SK-N-SH (cell line): ENCODE results near the gene A2ML1. TPM values are rescaled to one million over a fixed set of nuclear protein-coding genes. Genes with fewer than 3 reads are reported as not detected.

Source experiments
- CTCF ChIA-PET: fragments of 300-600, 350-600 bp; formaldehyde crosslinking; extraction: SDS; loops from one replicate; lab custom pipeline; 2021; lab: Yijun Ruan, JAX
- POLR2A ChIA-PET: fragments of 350-600 bp; sonication (Branson Sonifier 250); formaldehyde crosslinking; extraction: SDS; loops from one replicate; lab custom pipeline; 2020; ENCODE audit warnings: antibody characterized with exemption, inconsistent platforms; lab: Yijun Ruan, JAX
- DNase-seq: peaks from one replicate; pipeline ENCODE4 v3.0.0; 2012
- H2AFZ ChIP-seq: fragments of 200-600 bp; sonication (generic); 2 replicates; pipeline ENCODE4 v1.8.1; 2016; ENCODE audit warnings: antibody characterized with exemption, mild to moderate bottlenecking, low read depth
- H3F3A ChIP-seq: fragments of 200-600 bp; sonication (generic); replicated peaks from 2 replicates; pipeline ENCODE3; 2016; ENCODE audit warnings: antibody characterized with exemption, mild to moderate bottlenecking; ENCODE audit not compliant: insufficient read depth
- H3K27ac ChIP-seq, 2 experiments: fragments of 200-500 bp in 1 of 2; fragments of 200-600 bp in 1 of 2; sonication (Bioruptor generic) in 1 of 2; sonication (generic), shearing (Covaris generic) in 1 of 2; 2 replicates each; pipeline versions ENCODE4 v1.5.1 to v1.6.1; 2014 to 2016; ENCODE audit warnings: low read depth in 2 of 2, inconsistent platforms in 1 of 2, low read length in 1 of 2, mild to moderate bottlenecking in 1 of 2, mixed read lengths in 1 of 2
- H3K27me3 ChIP-seq: fragments of 200-600 bp; sonication (generic), shearing (Covaris generic); 2 replicates; pipeline ENCODE4 v1.6.1; 2016; ENCODE audit warnings: mixed run types; ENCODE audit not compliant: insufficient read depth
- H3K36me3 ChIP-seq, 2 experiments: fragments of 200-500 bp in 1 of 2; fragments of 200-600 bp in 1 of 2; sonication (Bioruptor generic) in 1 of 2; sonication (generic) in 1 of 2; replicated peaks in 1 of 2; 2 replicates each; pipeline versions ENCODE3 to v1.5.1; 2014 to 2016; ENCODE audit warnings: low read length in 1 of 2, mild to moderate bottlenecking in 1 of 2; ENCODE audit not compliant: insufficient read depth in 2 of 2, control insufficient read depth in 1 of 2
- H3K4me1 ChIP-seq, 2 experiments: fragments of 200-500 bp in 1 of 2; fragments of 200-600 bp in 1 of 2; sonication (Bioruptor generic) in 1 of 2; sonication (generic), shearing (Covaris generic) in 1 of 2; 2 replicates each; pipeline versions ENCODE4 v1.5.1 to v1.6.1; 2014 to 2016; ENCODE audit warnings: low read depth in 1 of 2, low read length in 1 of 2, mixed run types in 1 of 2; ENCODE audit not compliant: insufficient read depth in 2 of 2, control insufficient read depth in 1 of 2
- H3K4me2 ChIP-seq: fragments of 200-600 bp; sonication (generic), shearing (Covaris generic); 2 replicates; pipeline ENCODE4 v1.6.1; 2017; ENCODE audit warnings: mixed run types
- H3K4me3 ChIP-seq, 2 experiments: fragments of 200-500 bp in 1 of 2; fragments of 200-600 bp in 1 of 2; sonication (Bioruptor generic) in 1 of 2; sonication (generic), shearing (Covaris generic) in 1 of 2; 2 replicates each; pipeline versions ENCODE4 v1.5.1 to v1.8.1; 2014 to 2016; ENCODE audit warnings: low read depth in 2 of 2, inconsistent platforms in 1 of 2, low read length in 1 of 2, mild to moderate bottlenecking in 1 of 2, mixed read lengths in 1 of 2, moderate library complexity in 1 of 2
- H3K79me2 ChIP-seq: fragments of 200-600 bp; sonication (generic); 2 replicates; pipeline ENCODE4 v1.8.1; 2017; ENCODE audit warnings: mild to moderate bottlenecking; ENCODE audit not compliant: insufficient read depth
- H3K9ac ChIP-seq: fragments of 200-600 bp; sonication (generic); 2 replicates; pipeline ENCODE4 v1.6.1; 2017; ENCODE audit warnings: mixed run types
- H3K9me2 ChIP-seq: fragments of 200-600 bp; sonication (generic); 2 replicates; pipeline ENCODE4 v1.6.1; 2017; ENCODE audit warnings: mixed run types
- H3K9me3 ChIP-seq: fragments of 200-600 bp; sonication (generic); 2 replicates; pipeline ENCODE4 v1.6.1; 2017; ENCODE audit warnings: mixed run types, mild to moderate bottlenecking, moderate library complexity
- H4K20me1 ChIP-seq: fragments of 200-600 bp; sonication (generic); 2 replicates; pipeline ENCODE4 v1.6.1; 2017; ENCODE audit warnings: mild to moderate bottlenecking, mixed run types; ENCODE audit not compliant: insufficient read depth
- CHD2 ChIP-seq: fragments of 150-350 bp; IDR thresholded peaks from 2 replicates; pipeline ENCODE4 v1.6.1; 2018; ENCODE audit warnings: low read length; ENCODE audit not compliant: partially characterized antibody
- CTCF ChIP-seq: fragments of 200-600 bp; sonication (generic); IDR thresholded peaks from 2 replicates; pipeline ENCODE4 v1.6.1; 2017; ENCODE audit warnings: antibody characterized with exemption, mild to moderate bottlenecking, moderate library complexity
- EZH2phosphoT487 ChIP-seq: fragments of 200-600 bp; sonication (generic); IDR thresholded peaks from 2 replicates; pipeline ENCODE4 v1.6.1; 2017; ENCODE audit warnings: low read depth, mixed run types, mild to moderate bottlenecking, antibody characterized with exemption, moderate library complexity, borderline replicate concordance
- FOSL2 ChIP-seq: IDR thresholded peaks from 2 replicates; pipeline ENCODE4 v1.4.0; 2012; ENCODE audit warnings: low read depth, mild to moderate bottlenecking, moderate library complexity, borderline replicate concordance
- FOXJ3 ChIP-seq: sonication (generic); formaldehyde crosslinking; IDR thresholded peaks from 2 replicates; pipeline ENCODE4 v1.5.1; 2020; ENCODE audit warnings: mild to moderate bottlenecking, missing genetic modification reagents
- GABPA ChIP-seq: IDR thresholded peaks from 2 replicates; pipeline ENCODE4 v1.4.0; 2012; ENCODE audit warnings: low read depth, mild to moderate bottlenecking
- GATA2 ChIP-seq: sonication (generic); formaldehyde crosslinking; IDR thresholded peaks from 2 replicates; pipeline ENCODE4 v1.5.0; 2020; ENCODE audit warnings: mild to moderate bottlenecking, missing genetic modification reagents
- MXI1 ChIP-seq: IDR thresholded peaks from 2 replicates; pipeline ENCODE4 v1.6.1; 2012; ENCODE audit warnings: mild to moderate bottlenecking, low read depth, low read length, improper control_type of control experiment
- NFIC ChIP-seq: IDR thresholded peaks from 2 replicates; pipeline ENCODE4 v1.4.0; 2012; ENCODE audit warnings: borderline replicate concordance
- NRF1 ChIP-seq: IDR thresholded peaks from 2 replicates; pipeline ENCODE4 v1.6.1; 2012; ENCODE audit warnings: low read depth, mild to moderate bottlenecking, low read length
- POLR2AphosphoS5 ChIP-seq: IDR thresholded peaks from 2 replicates; pipeline ENCODE4 v1.6.1; 2012; ENCODE audit warnings: low read depth, low read length
- RCOR1 ChIP-seq: fragments of 150-350 bp; IDR thresholded peaks from 2 replicates; pipeline ENCODE4 v1.6.1; 2017; ENCODE audit warnings: antibody characterized with exemption, low read length
- REST ChIP-seq: IDR thresholded peaks from 2 replicates; pipeline ENCODE4 v1.6.1; 2012; ENCODE audit warnings: mild to moderate bottlenecking, low read depth, low read length, moderate library complexity
- RFX5 ChIP-seq: IDR thresholded peaks from 2 replicates; pipeline ENCODE4 v1.6.1; 2012; ENCODE audit warnings: mild to moderate bottlenecking, improper control_type of control experiment, low read length
- SIN3A ChIP-seq: IDR thresholded peaks from 2 replicates; pipeline ENCODE4 v1.6.1; 2012; ENCODE audit warnings: low read depth, mild to moderate bottlenecking, low read length, moderate library complexity, borderline replicate concordance
- TAF1 ChIP-seq: IDR thresholded peaks from 2 replicates; pipeline ENCODE4 v1.6.1; 2012; ENCODE audit warnings: low read depth, mild to moderate bottlenecking, low read length, moderate library complexity, borderline replicate concordance
- USF1 ChIP-seq: IDR thresholded peaks from 2 replicates; pipeline ENCODE4 v1.4.0; 2012; ENCODE audit warnings: low read depth, borderline replicate concordance
- YY1 ChIP-seq: IDR thresholded peaks from 2 replicates; pipeline ENCODE4 v1.4.0; 2012; ENCODE audit warnings: low read depth, mild to moderate bottlenecking
- WGBS: methylation state at CpG from one replicate; pipeline ENCODE4 v1.1.6; 2017; ENCODE audit warnings: low lambda C conversion rate; 5-methylcytosine and 5-hydroxymethylcytosine counted together
- polyA plus RNA-seq, 3 experiments: library from polyadenylated mRNA; depleted of rRNA; stranded (reverse); fragments of >200 nt; gene quantifications; 2 replicates each; pipeline ENCODE4 v1.2.3, GENCODE V29; 2012
- TF ChIP-seq, protein P1 (sequence below): IDR thresholded peaks from 2 replicates; pipeline ENCODE4; 2012

The A2ML1 gene
- polyA plus RNA-seq, 1 of the 3 experiments (the other 2 are of a cell fraction), result not detected

DNA sequence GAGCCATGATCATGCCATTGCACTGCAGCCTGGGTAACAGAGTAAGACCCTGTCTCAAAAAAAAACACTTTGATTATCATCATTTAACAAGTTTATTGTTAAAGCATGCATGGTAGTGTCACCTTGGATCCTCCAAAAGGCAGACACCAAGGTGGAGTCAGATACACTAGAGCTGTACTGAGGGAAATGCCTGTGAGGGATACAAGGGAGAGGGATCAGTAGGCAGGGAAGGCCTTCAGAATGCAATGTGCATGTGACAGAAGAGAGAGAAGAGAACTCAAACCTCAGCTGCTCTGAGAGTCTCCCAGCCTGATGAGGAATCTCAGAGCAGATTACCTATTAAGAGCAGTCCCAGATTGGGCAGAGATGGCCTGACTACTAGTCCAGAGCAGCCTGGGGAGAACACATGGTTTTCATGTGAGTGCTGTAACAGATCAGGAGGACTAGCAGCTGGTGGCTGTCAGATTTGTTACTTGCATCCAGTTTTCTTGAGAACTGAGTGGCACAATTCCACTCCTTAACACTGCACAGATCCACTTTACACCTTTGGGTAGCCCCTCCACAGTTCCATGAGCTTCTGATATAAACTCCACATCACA lies 38.0 kb upstream of the A2ML1 start:
- Histone ChIP-seq H3K4me3 (no peak overlapping the region), H3K4me2 (no peak overlapping the region), H3F3A (no peaks in the 10 kb centered on the region), H3K36me3 (peaks cover 13 to 14% of the 10 kb centered on the region in 2 experiments), H3K27me3 (no peaks in the 10 kb centered on the region)
- no peak for TF ChIP-seq NRF1
- no peak for TF ChIP-seq GABPA
- peak; percentile 91 for TF ChIP-seq MXI1
- TF ChIP-seq POLR2AphosphoS5, result 0 out of 2 replicates have a peak, but pooled peaks have one; percentile 16
- peak; percentile 48; the same call in 1 of the 2 replicates for TF ChIP-seq FOXJ3 (CRISPR knock-in tag)
- peak; percentile 51 for TF ChIP-seq GATA2 (CRISPR knock-in tag)
- TF ChIP-seq CHD2, result peak; percentile 12
- TF ChIP-seq NFIC, result no peak
- TF ChIP-seq, protein P1, sequence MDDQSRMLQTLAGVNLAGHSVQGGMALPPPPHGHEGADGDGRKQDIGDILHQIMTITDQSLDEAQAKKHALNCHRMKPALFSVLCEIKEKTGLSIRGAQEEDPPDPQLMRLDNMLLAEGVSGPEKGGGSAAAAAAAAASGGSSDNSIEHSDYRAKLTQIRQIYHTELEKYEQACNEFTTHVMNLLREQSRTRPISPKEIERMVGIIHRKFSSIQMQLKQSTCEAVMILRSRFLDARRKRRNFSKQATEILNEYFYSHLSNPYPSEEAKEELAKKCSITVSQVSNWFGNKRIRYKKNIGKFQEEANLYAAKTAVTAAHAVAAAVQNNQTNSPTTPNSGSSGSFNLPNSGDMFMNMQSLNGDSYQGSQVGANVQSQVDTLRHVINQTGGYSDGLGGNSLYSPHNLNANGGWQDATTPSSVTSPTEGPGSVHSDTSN, result no peak
- no peak for TF ChIP-seq RFX5
- TF ChIP-seq RCOR1, result peak; percentile 6; the same call in 1 of the 2 replicates
- TF ChIP-seq, all 33 proteins: peak for 6
- Histone ChIP-seq H3K79me2 (no peaks in the 10 kb centered on the region), H3K9me3 (no peaks in the 10 kb centered on the region), H3K9ac (no peak overlapping the region), H3K27ac (no peak overlapping the region), H3K4me1 (peaks cover 0 to 15% of the 10 kb centered on the region in 2 experiments; a peak in 2 of 4 replicates), H4K20me1 (0 out of 2 replicates have a peak, but pooled peaks cover 3% of the 10 kb centered on the region), H2AFZ (no peak overlapping the region), H3K9me2 (no peaks in the 10 kb centered on the region)
- peak; percentile 54 for DNase-seq
- CTCF ChIA-PET, result interaction anchor here (1.0 to 1.1 kb wide), 2 partner anchors 76 to 106 kb away, joined by 3 to 4 read pairs; no protein-coding TSS in a partner anchor
- POLR2A ChIA-PET, result interaction anchor here (0.7 to 1.5 kb wide), 3 partner anchors 12 to 1841 kb away, joined by 3 to 4 read pairs (median 3); partner anchors contain the start of gene RNU7-1

GRCh38 chr12:8785499-8785898 lies 36.9 kb upstream of the A2ML1 start:
- peaks cover 0 to 15% of the 10 kb centered on the region in 2 experiments; a peak in 2 of 4 replicates for H3K4me1 ChIP-seq
- H3K27me3 ChIP-seq, result no peaks in the 10 kb centered on the region
- H2AFZ ChIP-seq, result no peak overlapping the region
- POLR2A ChIA-PET, result no interaction called here
- H3K4me3 ChIP-seq, result no peak overlapping the region
- no peaks in the 10 kb centered on the region for H3F3A ChIP-seq
- H3K9me2 ChIP-seq, result no peaks in the 10 kb centered on the region
- WGBS, result 87% methylated on average over 4 of the region's 4 CpGs
- H4K20me1 ChIP-seq, result no peaks in the 10 kb centered on the region
- H3K9ac ChIP-seq, result no peak overlapping the region
- H3K79me2 ChIP-seq, result no peaks in the 10 kb centered on the region
- CTCF ChIA-PET, result interaction anchor here (1.0 kb wide), 1 partner anchor 265 kb away, joined by 3 read pairs; no protein-coding TSS in a partner anchor
- H3K27ac ChIP-seq, result no peak overlapping the region
- H3K4me2 ChIP-seq, result no peak overlapping the region
- H3K9me3 ChIP-seq, result no peaks in the 10 kb centered on the region
- no peak for DNase-seq
- peaks cover 12 to 13% of the 10 kb centered on the region in 2 experiments for H3K36me3 ChIP-seq
- TF ChIP-seq YY1 (no peak), EZH2phosphoT487 (no peak), CTCF (no peak), NRF1 (no peak), FOSL2 (no peak), USF1 (no peak), NFIC (no peak), REST (no peak), RCOR1 (no peak), SIN3A (no peak), TAF1 (no peak), GATA2 (CRISPR knock-in tag) (no peak)
